Measurements from ENCODE around the gene MAP2K6. TPM values are rescaled to one million over a fixed set of nuclear protein-coding genes. Genes with fewer than 3 reads are reported as not detected.

MAP2K6 gene
- total RNA-seq, 1 experiment from 2014 or later = 9.6 TPM

GRCh38 chr17:69445132-69445531, 30.6 kb downstream of the MAP2K6 start:
- CTCF ChIA-PET = no interaction called here
- Histone ChIP-seq H3K9me3 (no peaks in the 10 kb centered on the region), H3K4me1 (peaks cover 9% of the 10 kb centered on the region; the same call in 1 of the 2 replicates), H3K4me3 (ENCODE audit: low read depth, low read length) (no peak overlapping the region), H3K36me3 (ENCODE audit: control insufficient read depth, insufficient read depth, low read length) (no peaks in the 10 kb centered on the region; the same call in 1 of the 2 replicates), H3K27me3 (replicated peaks; ENCODE audit: control insufficient read depth, insufficient read depth, low read length) (no peaks in the 10 kb centered on the region)
- POLR2A ChIA-PET = no interaction called here
- Mint-ChIP-seq H3K27ac (ENCODE audit: unreplicated experiment) (no peak overlapping the region), H3K4me1 (ENCODE audit: low read depth, unreplicated experiment) (no peaks in the 10 kb centered on the region), H3K36me3 (ENCODE audit: insufficient read depth, unreplicated experiment) (peaks cover 6% of the 10 kb centered on the region), H3K27me3 (ENCODE audit: insufficient read depth, unreplicated experiment) (no peaks in the 10 kb centered on the region), H3K4me3 (ENCODE audit: unreplicated experiment) (no peak overlapping the region), H3K9me3 (ENCODE audit: unreplicated experiment) (no peaks in the 10 kb centered on the region)
- no peak for DNase-seq
- BruUV-seq (replicated peaks) = no TSS peak
- no peak for TF ChIP-seq CTCF (IDR thresholded peaks at IDR 0.05; ENCODE audit: insufficient read depth in 1 of 2, low read depth in 1 of 2, low read length in 1 of 2, severe bottlenecking in 1 of 2, unreplicated experiment in 1 of 2)
- intact Hi-C loops (cut with micrococcal nuclease; ENCODE audit: unreplicated experiment) = no loop called here

GRCh38 chr17:69447726-69448125, 33.2 kb downstream of the MAP2K6 start:
- H3K4me1 Mint-ChIP-seq (ENCODE audit: low read depth, unreplicated experiment) = peaks cover 14% of the 10 kb centered on the region
- no peak overlapping the region for H3K4me3 Mint-ChIP-seq (ENCODE audit: unreplicated experiment)
- Histone ChIP-seq H3K4me1 (peaks cover 5% of the 10 kb centered on the region; the same call in 1 of the 2 replicates), H3K9me3 (no peaks in the 10 kb centered on the region), H3K27me3 (replicated peaks; ENCODE audit: control insufficient read depth, insufficient read depth, low read length) (no peaks in the 10 kb centered on the region), H3K36me3 (ENCODE audit: control insufficient read depth, insufficient read depth, low read length) (no peaks in the 10 kb centered on the region; the same call in 1 of the 2 replicates), H3K4me3 (ENCODE audit: low read depth, low read length) (no peak overlapping the region)
- H3K27me3 Mint-ChIP-seq (ENCODE audit: insufficient read depth, unreplicated experiment) = no peaks in the 10 kb centered on the region
- H3K9me3 Mint-ChIP-seq (ENCODE audit: unreplicated experiment) = no peaks in the 10 kb centered on the region
- no peak overlapping the region for H3K27ac Mint-ChIP-seq (ENCODE audit: unreplicated experiment)
- no TSS peak for BruUV-seq (replicated peaks)
- no peak for DNase-seq
- intact Hi-C loops (cut with micrococcal nuclease; ENCODE audit: unreplicated experiment) = no loop called here
- ChIA-PET POLR2A (no interaction called here), CTCF (no interaction called here)
- peaks cover 6% of the 10 kb centered on the region for H3K36me3 Mint-ChIP-seq (ENCODE audit: insufficient read depth, unreplicated experiment)
- TF ChIP-seq CTCF (IDR thresholded peaks at IDR 0.05; ENCODE audit: insufficient read depth in 1 of 2, low read depth in 1 of 2, low read length in 1 of 2, severe bottlenecking in 1 of 2, unreplicated experiment in 1 of 2) = no peak

GRCh38 chr17:69448431-69449102, 34.1 kb downstream of the MAP2K6 start:
- Histone ChIP-seq H3K36me3 (ENCODE audit: control insufficient read depth, insufficient read depth, low read length) (no peaks in the 10 kb centered on the region; the same call in 1 of the 2 replicates), H3K9me3 (no peaks in the 10 kb centered on the region), H3K4me1 (no peaks in the 10 kb centered on the region), H3K27me3 (replicated peaks; ENCODE audit: control insufficient read depth, insufficient read depth, low read length) (no peaks in the 10 kb centered on the region), H3K4me3 (ENCODE audit: low read depth, low read length) (no peak overlapping the region)
- ChIA-PET CTCF (interaction anchor here (0.7 kb wide), 1 partner anchor 54 kb away, joined by 3 read pairs; no protein-coding TSS in a partner anchor), POLR2A (no interaction called here)
- intact Hi-C loops (cut with micrococcal nuclease; ENCODE audit: unreplicated experiment) = no loop called here
- H3K9me3 Mint-ChIP-seq (ENCODE audit: unreplicated experiment) = no peaks in the 10 kb centered on the region
- BruUV-seq (replicated peaks) = no TSS peak
- no peak for DNase-seq
- peaks cover 14% of the 10 kb centered on the region for H3K4me1 Mint-ChIP-seq (ENCODE audit: low read depth, unreplicated experiment)
- H3K36me3 Mint-ChIP-seq (ENCODE audit: insufficient read depth, unreplicated experiment) = peaks cover 6% of the 10 kb centered on the region
- H3K4me3 Mint-ChIP-seq (ENCODE audit: unreplicated experiment) = no peak overlapping the region
- TF ChIP-seq CTCF (IDR thresholded peaks at IDR 0.05; ENCODE audit: insufficient read depth in 1 of 2, low read depth in 1 of 2, low read length in 1 of 2, severe bottlenecking in 1 of 2, unreplicated experiment in 1 of 2) = no peak
- H3K27me3 Mint-ChIP-seq (ENCODE audit: insufficient read depth, unreplicated experiment) = no peaks in the 10 kb centered on the region
- H3K27ac Mint-ChIP-seq (ENCODE audit: unreplicated experiment) = no peak overlapping the region
